HG03378 (cell line): ENCODE results near the gene FAM167B.
"Not testable (repeated sequence)": the region's sequence is repeated elsewhere in the genome, so short reads cannot be mapped to it uniquely, and the experiment has no call there.

Experiments used
- ATAC-seq: cut with Tn5 transposase; IDR thresholded peaks from one replicate; pipeline ENCODE4 v1.9.1; 2021; ENCODE audit warnings: mild to moderate bottlenecking, moderate library complexity; ENCODE audit not compliant: unreplicated experiment

Gene FAM167B

GRCh38 chr1:32256473-32257226, 9.6 kb downstream of the FAM167B start:
- no peak for ATAC-seq

GRCh38 chr1:32257227-32257508, 10.1 kb downstream of the FAM167B start:
- no peak for ATAC-seq

GRCh38 chr1:32263236-32263593, 16.2 kb downstream of the FAM167B start:
- not testable (repeated sequence) for ATAC-seq

GRCh38 chr1:32263744-32264143, 16.7 kb downstream of the FAM167B start:
- ATAC-seq = peak; percentile 55

- no peak for ATAC-seq
Measured at GRCh38 chr1:32265846-32266245, 18.8 kb downstream of the FAM167B start.

GRCh38 chr1:32266921-32267591, 20.0 kb downstream of the FAM167B start:
- no peak for ATAC-seq

GRCh38 chr1:32269744-32270143, 22.7 kb downstream of the FAM167B start:
- no peak for ATAC-seq

- no peak for ATAC-seq
Measured at GRCh38 chr1:32272557-32273390, 25.8 kb downstream of the FAM167B start.

GRCh38 chr1:32273391-32274208, 26.6 kb downstream of the FAM167B start:
- no peak for ATAC-seq

- no peak for ATAC-seq
Measured at GRCh38 chr1:32274646-32275340, 27.8 kb downstream of the FAM167B start.

- no peak for ATAC-seq
Measured at GRCh38 chr1:32275424-32275823, 28.4 kb downstream of the FAM167B start.

- ATAC-seq = no peak
Measured at GRCh38 chr1:32276032-32276782, 29.2 kb downstream of the FAM167B start.

GRCh38 chr1:32284777-32285176, 37.8 kb downstream of the FAM167B start:
- not testable (repeated sequence) for ATAC-seq

- no peak for ATAC-seq
Measured at GRCh38 chr1:32285658-32286057, 38.6 kb downstream of the FAM167B start.

- no peak for ATAC-seq
Measured at GRCh38 chr1:32286763-32287162, 39.7 kb downstream of the FAM167B start.

- ATAC-seq = no peak
Measured at GRCh38 chr1:32289256-32289655, 42.2 kb downstream of the FAM167B start.

GRCh38 chr1:32291145-32291707, 44.2 kb downstream of the FAM167B start:
- ATAC-seq = no peak

GRCh38 chr1:32291708-32292538, 44.9 kb downstream of the FAM167B start, which contains the start of gene HDAC1:
Gene HDAC1 (plus strand): TSS chr1:32292083. CDS start chr1:32292170, 87 bp downstream.
- peak; percentile 62 for ATAC-seq
